K562 (cell line): ENCODE measurements around the gene TMCC1. TPM values are rescaled to one million over a fixed set of nuclear protein-coding genes. Genes with fewer than 3 reads are reported as not detected.

Experiments used
- ATAC-seq: fragments of 200-7000 bp; cut with Tn5 transposase; 3 replicates; pipeline ENCODE4 v1.9.1; 2020; ENCODE audit warnings: moderate library complexity
- BruUV-seq: library from RNA; stranded (reverse); fragments of 400-500 nt; replicated peaks from 2 replicates; lab custom pipeline; 2021; lab: Mats Ljungman, UMichigan
- CTCF ChIA-PET: fragments of 300-600 bp; formaldehyde crosslinking; extraction: SDS; loops from one replicate; lab custom pipeline; 2021; ENCODE audit warnings: low intra/inter-chr PET ratio; lab: Yijun Ruan, JAX
- POLR2A ChIA-PET: fragments of 300-600, 350-650 bp; sonication (Branson Sonifier 250); formaldehyde crosslinking; extraction: SDS; loops from one replicate; lab custom pipeline; 2021; ENCODE audit warnings: antibody characterized with exemption, inconsistent platforms; lab: Yijun Ruan, JAX
- DNase-seq, 4 experiments: peaks; one replicate each; pipeline versions ENCODE4 v3.0.0 to v3.0.0-alpha.2; 2011 to 2018; ENCODE audit warnings: low spot score in 3 of 4, mixed read lengths in 3 of 4; ENCODE audit errors: extremely low read depth in 1 of 4
- FAIRE-seq: peaks from 2 replicates; lab custom pipeline; 2011; peaks lifted over from hg19 to GRCh38; lab: Jason Lieb, UNC
- H2AFZ ChIP-seq: 2 replicates; pipeline ENCODE4 v1.6.0; 2011; ENCODE audit warnings: low read depth, low read length, control low read depth, inconsistent platforms
- H3K27ac ChIP-seq: fragments of 200-600 bp; 3 replicates; pipeline ENCODE4 v1.8.0; 2011; ENCODE audit warnings: low read depth, mild to moderate bottlenecking, control low read depth, inconsistent platforms, low read length, moderate library complexity, mixed read lengths; ENCODE audit errors: extremely low read depth
- H3K27me3 ChIP-seq, 2 experiments: fragments of 300-600 bp in 1 of 2; 2 replicates in 1 of 2; 3 replicates in 1 of 2; pipeline versions ENCODE4 v1.6.0 to v1.8.0; 2011; ENCODE audit warnings: inconsistent platforms in 2 of 2, low read length in 2 of 2, mild to moderate bottlenecking in 1 of 2, mixed read lengths in 1 of 2, moderate library complexity in 1 of 2; ENCODE audit not compliant: control insufficient read depth in 2 of 2, insufficient read depth in 2 of 2
- H3K36me3 ChIP-seq: fragments of 300-600 bp; 3 replicates; pipeline ENCODE4 v1.8.0; 2011; ENCODE audit warnings: mild to moderate bottlenecking, low read length, inconsistent platforms; ENCODE audit not compliant: control insufficient read depth, insufficient read depth
- H3K4me1 ChIP-seq, 2 experiments: fragments of 200-600 bp in 1 of 2; replicated peaks in 1 of 2; 2 replicates in 1 of 2; 3 replicates in 1 of 2; pipeline versions ENCODE4 v1.5.1 to v1.8.0; 2011; ENCODE audit warnings: inconsistent platforms in 2 of 2, low read length in 2 of 2, mild to moderate bottlenecking in 1 of 2, mixed read lengths in 1 of 2, moderate library complexity in 1 of 2; ENCODE audit not compliant: control insufficient read depth in 2 of 2, insufficient read depth in 2 of 2
- H3K4me2 ChIP-seq: 2 replicates; pipeline ENCODE4 v1.6.1; 2011; ENCODE audit warnings: low read length, control low read depth, inconsistent platforms, mixed read lengths; ENCODE audit not compliant: insufficient read depth
- H3K4me3 ChIP-seq: fragments of 200-600 bp; sonication (generic), shearing (Covaris generic); 2 replicates; pipeline ENCODE4 v1.5.1; 2016; ENCODE audit warnings: control low read depth, inconsistent platforms
- H3K79me2 ChIP-seq: fragments of 200-600 bp; 3 replicates; pipeline ENCODE4 v1.8.0; 2011; ENCODE audit warnings: low read length, inconsistent platforms; ENCODE audit not compliant: control insufficient read depth, insufficient read depth
- H3K9ac ChIP-seq, 2 experiments: 2 replicates each; pipeline versions ENCODE4 v1.6.0 to v1.6.1; 2011; ENCODE audit warnings: low read depth in 2 of 2, low read length in 2 of 2, control low read depth in 1 of 2, inconsistent platforms in 1 of 2, mild to moderate bottlenecking in 1 of 2, mixed read lengths in 1 of 2; ENCODE audit not compliant: insufficient read depth in 1 of 2
- H3K9me1 ChIP-seq: one replicate; pipeline ENCODE4 v1.6.0; 2011; ENCODE audit warnings: inconsistent platforms, mild to moderate bottlenecking, low read length, moderate library complexity; ENCODE audit not compliant: control insufficient read depth, insufficient read depth
- H3K9me3 ChIP-seq: replicated peaks from 2 replicates; pipeline ENCODE4 v1.5.1; 2011; ENCODE audit warnings: low read depth, low read length, inconsistent platforms; ENCODE audit not compliant: control insufficient read depth, insufficient read depth
- H4K20me1 ChIP-seq: replicated peaks from 2 replicates; pipeline ENCODE4 v1.6.1; 2011; ENCODE audit warnings: low read length, inconsistent platforms, mixed read lengths; ENCODE audit not compliant: control insufficient read depth, insufficient read depth
- ARHGAP35 ChIP-seq: fragments of 450-650 bp; IDR thresholded peaks from 2 replicates; pipeline ENCODE4 v1.6.1; 2018; ENCODE audit not compliant: partially characterized antibody
- DLX4 ChIP-seq: fragments of 250-450 bp; sonication (Bioruptor Pico); IDR thresholded peaks from 2 replicates; pipeline ENCODE4 v1.6.1; 2021; ENCODE audit warnings: mild to moderate bottlenecking
- FOXO4 ChIP-seq: fragments of 450-650 bp; formaldehyde crosslinking; IDR thresholded peaks from 2 replicates; pipeline ENCODE4 v1.4.0; 2020; ENCODE audit warnings: mild to moderate bottlenecking, moderate library complexity
- GABPA ChIP-seq: fragments of 200-800 bp; sonication (Bioruptor generic); conservative IDR thresholded peaks from 2 replicates; pipeline ENCODE4 v1.6.1; 2016; ENCODE audit warnings: low read depth, missing genetic modification characterization, missing compliant biosample characterization
- PATZ1 ChIP-seq: fragments of 250-450 bp; sonication (Bioruptor Pico); IDR thresholded peaks from 2 replicates; pipeline ENCODE4 v1.5.0; 2020; ENCODE audit warnings: mild to moderate bottlenecking, borderline replicate concordance
- RBM39 ChIP-seq: fragments of 200-400 bp; formaldehyde crosslinking; optimal IDR thresholded peaks from 2 replicates; pipeline ENCODE3; 2018; ENCODE audit warnings: low read depth, low read length
- U2AF1 ChIP-seq: fragments of 200-400 bp; formaldehyde crosslinking; optimal IDR thresholded peaks from 2 replicates; pipeline ENCODE3; 2017; ENCODE audit warnings: mild to moderate bottlenecking, low read depth, low read length, moderate library complexity
- ZNF224 ChIP-seq: sonication (generic); formaldehyde crosslinking; IDR thresholded peaks from 2 replicates; pipeline ENCODE4 v1.8.0; 2022; ENCODE audit warnings: mild to moderate bottlenecking, missing genetic modification reagents
- ZNF324 ChIP-seq: fragments of 250-450 bp; sonication (Bioruptor Pico); IDR thresholded peaks from 2 replicates; pipeline ENCODE4 v1.4.0; 2020; ENCODE audit warnings: mild to moderate bottlenecking
- ZNF445 ChIP-seq: fragments of 250-450 bp; sonication (Bioruptor Pico); IDR thresholded peaks from 2 replicates; pipeline ENCODE4 v1.4.0; 2020; ENCODE audit warnings: low read depth, mild to moderate bottlenecking, moderate library complexity
- ZNF707 ChIP-seq: fragments of 250-450 bp; sonication (Bioruptor Pico); conservative IDR thresholded peaks from 2 replicates; pipeline ENCODE4 v1.8.0; 2022; ENCODE audit warnings: inconsistent platforms, mild to moderate bottlenecking, moderate library complexity
- WGBS: fragments of 100-300 bp; shearing (Covaris generic); methylation state at CpG from one replicate; pipeline ENCODE4 v1.1.6; 2016; ENCODE audit warnings: low coverage, mixed read lengths; ENCODE audit not compliant: insufficient coverage; ENCODE audit errors: missing lambda C conversion rate; 5-methylcytosine and 5-hydroxymethylcytosine counted together
- in situ Hi-C: fragments of 300-500 bp; cut with MboI; formaldehyde crosslinking; loops from 4 replicates; pipeline ENCODE4 v1.15.0; 2018; ENCODE audit warnings: inconsistent platforms, mixed read lengths
- intact Hi-C: fragments of 100-400 bp; cut with micrococcal nuclease; formaldehyde crosslinking; loops from 2 replicates; pipeline ENCODE4 v1.14.2; 2022
- polyA plus RNA-seq, 8 experiments: library from polyadenylated mRNA; depleted of rRNA in 4 of 8; stranded (reverse) in 5 of 8; unstranded in 3 of 8; fragments of >200 nt; fragmentation: Nextera tagmentation in 2 of 8; fragmentation: Illumina TruSeq in 1 of 8; extraction: Ambion mirVana in 2 of 8; extraction: Trizol in 1 of 8; gene quantifications; 2 replicates each; pipeline versions ENCODE4 v1.2.1 to v1.2.3, GENCODE V29; 2011 to 2014; ENCODE audit warnings: inconsistent platforms in 1 of 8, missing spikeins in 1 of 8
- total RNA-seq, 7 experiments: library from RNA; depleted of rRNA in 6 of 7; stranded (reverse); fragments of >200 nt in 6 of 7; fragmentation: Illumina TruSeq in 2 of 7; extraction: Trizol in 2 of 7; gene quantifications; 2 replicates each; pipeline versions ENCODE4 v1.2.1 to v1.2.3, GENCODE V29; 2011 to 2021; ENCODE audit warnings: low replicate concordance in 1 of 7

Gene TMCC1
- total and polyA plus RNA-seq, 9 of the 15 experiments (the other 6 are each of a cell fraction or from before 2014, with no cell fraction given), result 0.89 to 8.7 (median 4.0) TPM

- H3K27ac ChIP-seq, result no peak overlapping the region
- intact Hi-C loops, result no loop called here
- ChIA-PET CTCF (no interaction called here), POLR2A (no interaction called here)
- H3K4me1 ChIP-seq, result peaks cover 3 to 8% of the 10 kb centered on the region in 2 experiments; a peak in 4 of 5 replicates
- WGBS, result 81% methylated on average over 2 of the region's 2 CpGs
- ATAC-seq (no peak), DNase-seq (no peak), FAIRE-seq (no peak)
- TF ChIP-seq FOXO4 (CRISPR knock-in tag) (no peak), ZNF707 (CRISPR knock-in tag) (no peak), ZNF224 (CRISPR knock-in tag) (no peak)
- BruUV-seq, result no TSS peak
- no peak overlapping the region for H2AFZ ChIP-seq
- H3K9me1 ChIP-seq, result no peaks in the 10 kb centered on the region
- no peaks in the 10 kb centered on the region; the same call in 2 of the 3 replicates for H3K79me2 ChIP-seq
- no peaks in the 10 kb centered on the region for H4K20me1 ChIP-seq
- no peaks in the 10 kb centered on the region for H3K27me3 ChIP-seq
- no peak overlapping the region for H3K4me3 ChIP-seq
- H3K4me2 ChIP-seq, result no peak overlapping the region
- no peak overlapping the region for H3K9ac ChIP-seq
- 0 out of 2 replicates have a peak, but pooled peaks cover 2% of the 10 kb centered on the region for H3K9me3 ChIP-seq
- no peaks in the 10 kb centered on the region for H3K36me3 ChIP-seq
- in situ Hi-C loops, result no loop called here
Observed at GRCh38 chr3:129695230-129695629, 198.3 kb downstream of the TMCC1 start.

- no TSS peak for BruUV-seq
- H3K27me3 ChIP-seq, result no peaks in the 10 kb centered on the region
- ChIA-PET CTCF (no interaction called here), POLR2A (no interaction called here)
- H3K9ac ChIP-seq, result no peak overlapping the region
- H3K9me1 ChIP-seq, result no peaks in the 10 kb centered on the region
- H3K9me3 ChIP-seq, result 0 out of 2 replicates have a peak, but pooled peaks cover 2% of the 10 kb centered on the region
- no peaks in the 10 kb centered on the region for H4K20me1 ChIP-seq
- no peaks in the 10 kb centered on the region for H3K79me2 ChIP-seq
- in situ Hi-C loops (no loop called here), intact Hi-C loops (no loop called here)
- H3K4me1 ChIP-seq, result peaks cover 0 to 5% of the 10 kb centered on the region in 2 experiments; a peak in 3 of 5 replicates
- H3K36me3 ChIP-seq, result no peaks in the 10 kb centered on the region
- 47% methylated on average over 5 of the region's 5 CpGs for WGBS
- ATAC-seq (no peak), FAIRE-seq (no peak), DNase-seq (no peak)
- H3K4me3 ChIP-seq, result no peak overlapping the region
- H3K27ac ChIP-seq, result no peak overlapping the region
- TF ChIP-seq RBM39 (no peak), PATZ1 (CRISPR knock-in tag) (no peak), U2AF1 (no peak), DLX4 (CRISPR knock-in tag) (no peak), ARHGAP35 (no peak), ZNF324 (no peak), GABPA (tag) (no peak), ZNF445 (CRISPR knock-in tag) (no peak)
- no peak overlapping the region for H3K4me2 ChIP-seq
- no peak overlapping the region for H2AFZ ChIP-seq
Observed at GRCh38 chr3:129694228-129694627, 199.3 kb downstream of the TMCC1 start.
